ENCODE results near the gene LGALS3.

LGALS3 gene

GRCh38 chr14:55131370-55132137, 2.5 kb downstream of the LGALS3 start:
- DNase-seq, result no peak

- peak; percentile 62 for DNase-seq
Measured at GRCh38 chr14:55133416-55133815, 4.4 kb downstream of the LGALS3 start.

GRCh38 chr14:55136241-55136640, 7.2 kb downstream of the LGALS3 start:
- DNase-seq, result no peak

GRCh38 chr14:55136885-55137786, 8.1 kb downstream of the LGALS3 start:
- DNase-seq, result no peak

- no peak for DNase-seq
Measured at GRCh38 chr14:55138091-55138490, 9.0 kb downstream of the LGALS3 start.

DNA sequence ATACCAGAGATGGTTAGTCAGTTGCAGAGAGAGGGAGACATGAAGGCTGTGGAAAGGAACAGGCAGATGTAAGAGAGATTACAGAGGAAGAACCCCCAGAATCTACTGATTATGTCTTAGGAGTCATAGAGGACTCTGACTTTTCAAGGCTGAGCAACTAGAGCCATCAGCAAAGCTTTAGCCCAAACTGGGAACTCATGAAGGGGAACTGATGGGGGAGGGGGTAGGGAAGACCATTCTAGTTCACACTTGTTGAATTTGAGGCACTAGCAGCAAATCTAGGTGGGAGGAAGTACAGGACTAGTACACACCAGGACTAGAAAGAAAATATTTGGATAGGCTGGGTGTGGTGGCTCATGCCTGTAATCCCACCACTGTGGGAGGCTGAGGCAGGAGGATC, 10.1 kb downstream of the LGALS3 start:
- DNase-seq, result no peak

- no peak for DNase-seq
Measured at GRCh38 chr14:55139696-55140509, 10.9 kb downstream of the LGALS3 start.

- no peak for DNase-seq
Measured at GRCh38 chr14:55141825-55142224, 12.8 kb downstream of the LGALS3 start.

DNA sequence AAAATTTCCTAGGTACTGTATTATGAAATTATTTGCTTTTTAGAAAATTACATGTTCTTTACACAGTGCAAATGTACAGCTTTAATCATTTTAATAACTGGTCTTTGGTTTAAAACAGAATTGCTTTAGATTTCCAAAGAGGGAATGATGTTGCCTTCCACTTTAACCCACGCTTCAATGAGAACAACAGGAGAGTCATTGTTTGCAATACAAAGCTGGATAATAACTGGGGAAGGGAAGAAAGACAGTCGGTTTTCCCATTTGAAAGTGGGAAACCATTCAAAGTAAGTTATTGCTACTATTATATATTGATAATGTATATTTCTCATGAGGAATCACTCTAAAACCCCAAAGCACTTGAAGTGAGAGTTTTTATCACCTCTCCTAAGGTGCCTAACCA, 13.4 kb downstream of the LGALS3 start:
- no peak for DNase-seq

GRCh38 chr14:55146425-55146824, 17.4 kb downstream of the LGALS3 start:
- DNase-seq, result no peak

DNA sequence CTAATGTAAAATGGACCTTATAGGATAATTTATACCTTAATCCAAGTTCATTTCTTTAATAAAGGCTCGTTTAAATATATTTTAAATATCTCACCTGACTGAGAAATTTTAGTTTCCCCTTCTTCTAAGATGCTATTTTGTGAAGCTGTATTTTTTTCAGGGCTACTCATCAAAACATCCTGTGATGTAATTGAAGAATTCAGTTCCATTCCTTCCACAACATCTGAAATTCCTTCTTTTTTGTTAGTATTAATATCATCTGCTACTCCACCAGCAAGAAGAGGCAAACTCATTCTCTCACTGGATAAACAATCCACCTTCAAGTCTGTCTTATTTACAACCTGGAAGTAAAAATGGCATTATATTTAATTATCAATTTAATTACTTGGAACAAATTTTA, 22.5 kb downstream of the LGALS3 start:
- no peak for DNase-seq

- DNase-seq, result no peak
Measured at GRCh38 chr14:55152052-55152753, 23.2 kb downstream of the LGALS3 start.

DNA sequence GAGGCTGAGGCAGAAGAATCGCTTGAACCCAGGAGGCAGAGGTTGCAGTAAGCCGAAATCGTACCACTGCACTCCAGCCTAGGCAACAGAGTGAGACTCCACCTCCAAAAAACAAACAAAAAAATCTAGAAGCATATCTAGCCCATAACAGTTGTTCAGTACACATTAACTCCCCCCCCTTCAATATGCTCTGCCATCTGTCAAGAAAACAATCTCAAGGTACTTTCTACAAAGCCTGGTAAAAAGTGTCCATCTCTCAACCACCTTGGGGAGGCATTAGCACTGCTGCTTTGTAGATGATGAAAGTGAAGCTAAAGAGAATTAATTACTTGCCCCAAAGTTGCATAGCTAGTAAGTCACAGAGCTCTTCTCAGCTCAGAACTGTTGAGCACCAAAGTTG, 24.9 kb downstream of the LGALS3 start:
- DNase-seq, result no peak

GRCh38 chr14:55157080-55157479, 28.0 kb downstream of the LGALS3 start:
- no peak for DNase-seq

DNA sequence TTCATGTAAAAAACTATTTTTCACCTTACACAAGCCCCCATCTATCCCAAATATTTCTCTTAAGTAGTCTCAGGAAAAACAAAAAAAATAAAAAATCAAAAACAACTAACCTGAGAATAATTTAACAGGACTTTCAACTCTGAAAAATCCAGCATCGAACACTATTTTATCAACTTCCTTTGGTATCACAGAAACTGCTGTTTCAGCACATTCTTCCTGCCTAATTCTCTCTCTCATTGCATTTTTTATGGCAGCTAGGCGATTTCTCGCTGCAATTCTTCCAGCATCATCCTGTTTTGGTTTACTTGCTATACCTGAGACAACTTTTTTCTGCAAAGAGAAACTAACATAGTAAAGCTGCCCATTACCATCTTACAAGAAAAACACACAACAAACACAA, 29.4 kb downstream of the LGALS3 start:
- no peak for DNase-seq

DNA sequence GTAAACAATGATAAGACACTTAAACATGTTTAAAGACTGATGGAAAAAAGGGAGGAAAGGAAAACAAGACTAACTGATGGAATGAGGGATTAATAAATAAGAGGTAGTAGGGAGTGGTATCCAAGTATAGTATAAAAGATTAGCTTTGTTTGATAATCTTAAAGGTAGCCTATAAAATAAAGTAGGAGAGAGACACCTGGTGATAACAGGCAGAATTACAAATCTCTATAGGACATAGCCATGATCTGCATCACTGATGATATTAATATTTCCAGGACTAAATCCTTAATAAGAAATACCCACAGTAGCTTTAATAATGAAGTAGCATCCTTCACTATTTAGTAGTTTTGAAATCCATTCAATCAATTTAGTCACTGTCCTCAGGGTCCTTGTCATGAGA, 31.9 kb downstream of the LGALS3 start:
- no peak for DNase-seq

- DNase-seq, result no peak
Measured at GRCh38 chr14:55170526-55170925, 41.5 kb downstream of the LGALS3 start.

DNA sequence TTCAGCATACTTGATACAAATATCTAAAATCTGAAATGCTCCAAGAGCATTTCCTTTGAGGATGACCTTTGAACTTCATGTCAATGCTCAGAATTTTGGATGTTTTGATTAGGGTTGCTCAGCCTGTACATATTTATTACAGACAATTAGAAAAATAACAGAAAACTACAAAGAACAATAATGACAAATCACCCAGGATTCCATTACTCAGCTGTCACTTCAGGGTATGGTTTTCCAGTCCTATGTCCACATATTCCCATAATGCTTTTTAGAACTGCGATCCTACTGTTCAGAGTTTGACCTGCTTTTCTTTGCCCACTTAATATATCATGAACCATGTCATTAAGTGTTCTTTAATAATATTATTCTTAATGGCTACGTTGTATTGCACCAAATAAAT, 51.0 kb downstream of the LGALS3 start:
- DNase-seq, result no peak

DNA sequence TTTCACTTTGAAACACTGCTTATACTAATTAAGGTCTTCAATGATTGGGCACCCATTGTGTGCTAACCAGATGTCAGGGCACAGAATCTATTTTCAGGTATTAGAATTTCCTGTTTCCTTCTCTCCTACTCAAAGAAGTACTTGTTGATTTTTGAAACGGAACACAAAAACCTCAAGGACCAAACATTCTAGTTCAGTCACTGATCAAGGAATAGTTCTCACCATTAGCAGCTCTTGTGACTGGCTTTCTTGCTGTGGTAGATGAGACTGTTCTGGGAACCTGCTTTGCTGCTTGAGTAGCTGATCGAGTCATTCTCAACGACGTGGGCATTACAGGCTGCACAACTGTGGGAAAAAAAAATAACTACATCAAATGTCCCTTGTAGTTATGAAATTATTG, 51.4 kb downstream of the LGALS3 start:
- DNase-seq, result no peak

GRCh38 chr14:55188686-55189295, 59.7 kb downstream of the LGALS3 start:
- no peak for DNase-seq

GRCh38 chr14:55190906-55191202, 61.8 kb downstream of the LGALS3 start:
- peak; percentile 51 for DNase-seq

Data from NCI-H526 treated with DMSO at 0.1 percent for 48 hours (cell line).